HCT116 (cell line): ENCODE results near the gene C20orf144. TPM values are rescaled to one million over a fixed set of nuclear protein-coding genes. Genes with fewer than 3 reads are reported as not detected.
A peak's percentile ranks its signal among the peaks of the same experiment; 100 is the strongest.

ENCODE experiments used
- ATAC-seq: fragments of 200-7000 bp; cut with Tn5 transposase; 2 replicates; pipeline ENCODE4 v1.9.1; 2020; ENCODE audit warnings: mild to moderate bottlenecking, moderate library complexity
- BruUV-seq: library from RNA; stranded (reverse); fragments of 400-500 nt; replicated peaks from 2 replicates; lab custom pipeline; 2021; lab: Mats Ljungman, UMichigan
- CTCF ChIA-PET: fragments of 300-600 bp; sonication (Branson Sonifier 250); formaldehyde crosslinking; loops from one replicate; lab custom pipeline; 2021; ENCODE audit warnings: antibody characterized with exemption; lab: Charles Lee
- POLR2A ChIA-PET: fragments of 300-600, 350-600 bp; sonication (Branson Sonifier 250); formaldehyde crosslinking; loops from one replicate; lab custom pipeline; 2021; ENCODE audit warnings: antibody characterized with exemption; lab: Charles Lee
- RAD21 ChIA-PET, 2 experiments: fragments of 300-600 bp; sonication (Branson Sonifier 250); formaldehyde crosslinking; loops; one replicate each; lab custom pipeline; 2023; ENCODE audit warnings: low total read pairs in 2 of 2; ENCODE audit not compliant: uncharacterized antibody in 2 of 2, unreplicated experiment in 2 of 2, low non-redundant PET in 1 of 2; lab: Charles Lee
- DNase-seq: peaks from one replicate; pipeline ENCODE4 v3.0.0-alpha.2; 2010; ENCODE audit warnings: low read depth, low spot score
- H2AFZ ChIP-seq: fragments of 200-600 bp; shearing (Covaris generic), sonication (generic); 2 replicates; pipeline ENCODE4 v1.6.1; 2017; ENCODE audit warnings: low read depth, mixed run types, mixed read lengths, antibody characterized with exemption, low read length; ENCODE audit not compliant: poor library complexity, severe bottlenecking
- H3K27ac ChIP-seq: 2 replicates; pipeline ENCODE4 v1.5.1; 2012; ENCODE audit warnings: low read depth, low read length
- H3K27me3 ChIP-seq: fragments of 200-600 bp; sonication (generic); 2 replicates; pipeline ENCODE4 v1.6.1; 2016; ENCODE audit warnings: mixed run types, low read length, mixed read lengths; ENCODE audit not compliant: insufficient read depth
- H3K36me3 ChIP-seq, 2 experiments: fragments of 200-500 bp in 1 of 2; fragments of 200-600 bp in 1 of 2; sonication (Bioruptor generic) in 1 of 2; sonication (generic) in 1 of 2; 2 replicates each; pipeline versions ENCODE4 v1.5.1 to v1.6.1; 2014 to 2016; ENCODE audit warnings: low read length in 2 of 2, inconsistent platforms in 1 of 2, mixed read lengths in 1 of 2, mixed run types in 1 of 2; ENCODE audit not compliant: insufficient read depth in 2 of 2, control insufficient read depth in 1 of 2
- H3K4me1 ChIP-seq, 2 experiments: fragments of 200-600 bp in 1 of 2; sonication (generic) in 1 of 2; 2 replicates each; pipeline versions ENCODE4 v1.5.1 to v1.6.1; 2012 to 2017; ENCODE audit warnings: low read length in 2 of 2, inconsistent platforms in 1 of 2, mild to moderate bottlenecking in 1 of 2, mixed read lengths in 1 of 2, mixed run types in 1 of 2, moderate library complexity in 1 of 2; ENCODE audit not compliant: insufficient read depth in 2 of 2, control insufficient read depth in 1 of 2
- H3K4me2 ChIP-seq: fragments of 200-600 bp; sonication (generic); 2 replicates; pipeline ENCODE4 v1.6.1; 2017; ENCODE audit warnings: mixed run types, low read length, mixed read lengths
- H3K4me3 ChIP-seq, 2 experiments: fragments of 200-600 bp in 1 of 2; sonication (generic) in 1 of 2; replicated peaks in 1 of 2; 2 replicates each; pipeline ENCODE4 v1.5.1; 2011 to 2016; ENCODE audit warnings: low read length in 2 of 2, control low read depth in 1 of 2, low read depth in 1 of 2, mild to moderate bottlenecking in 1 of 2, mixed read lengths in 1 of 2, mixed run types in 1 of 2
- H3K79me2 ChIP-seq: fragments of 200-600 bp; sonication (generic); 2 replicates; pipeline ENCODE4 v1.6.1; 2017; ENCODE audit warnings: mild to moderate bottlenecking, mixed run types, low read length, moderate library complexity, mixed read lengths; ENCODE audit not compliant: insufficient read depth
- H3K9ac ChIP-seq: fragments of 200-600 bp; sonication (generic); 2 replicates; pipeline ENCODE4 v1.6.1; 2016; ENCODE audit warnings: low read length, mixed read lengths
- H3K9me2 ChIP-seq: fragments of 200-600 bp; sonication (generic), shearing (Covaris generic); 2 replicates; pipeline ENCODE4 v1.6.1; 2017; ENCODE audit warnings: mixed run types, mild to moderate bottlenecking, moderate library complexity; ENCODE audit not compliant: insufficient read depth
- H3K9me3 ChIP-seq, 2 experiments: fragments of 200-500 bp in 1 of 2; fragments of 200-600 bp in 1 of 2; sonication (Bioruptor generic) in 1 of 2; sonication (generic) in 1 of 2; 2 replicates each; pipeline ENCODE4 v1.6.1; 2014 to 2017; ENCODE audit warnings: low read length in 2 of 2, mixed read lengths in 2 of 2, inconsistent platforms in 1 of 2, low read depth in 1 of 2, mild to moderate bottlenecking in 1 of 2, mixed run types in 1 of 2, moderate library complexity in 1 of 2; ENCODE audit not compliant: control insufficient read depth in 1 of 2, insufficient read depth in 1 of 2
- H4K20me1 ChIP-seq: fragments of 200-600 bp; sonication (generic), shearing (Covaris generic); 2 replicates; pipeline ENCODE4 v1.6.1; 2017; ENCODE audit warnings: mixed run types, mild to moderate bottlenecking, moderate library complexity; ENCODE audit not compliant: insufficient read depth
- ATF3 ChIP-seq: IDR thresholded peaks from 2 replicates; pipeline ENCODE4 v1.6.1; 2012
- CTCF ChIP-seq, 3 experiments: fragments of 200-600 bp in 1 of 3; sonication (generic) in 1 of 3; IDR thresholded peaks in 2 of 3; conservative IDR thresholded peaks in 1 of 3; 2 replicates each; pipeline ENCODE4 v1.5.1; 2012 to 2017; ENCODE audit warnings: low read depth in 2 of 3, low read length in 2 of 3, antibody characterized with exemption in 1 of 3, borderline replicate concordance in 1 of 3, control low read depth in 1 of 3, mild to moderate bottlenecking in 1 of 3, mixed read lengths in 1 of 3, mixed run types in 1 of 3, moderate library complexity in 1 of 3; ENCODE audit not compliant: insufficient read depth in 1 of 3
- EGR1 ChIP-seq: IDR thresholded peaks from 2 replicates; pipeline ENCODE4 v1.6.1; 2012; ENCODE audit warnings: low read depth
- JUND ChIP-seq: IDR thresholded peaks from 2 replicates; pipeline ENCODE4 v1.6.1; 2012
- POLR2AphosphoS5 ChIP-seq: IDR thresholded peaks from 2 replicates; pipeline ENCODE4 v1.6.1; 2011; ENCODE audit warnings: mild to moderate bottlenecking, low read depth, low read length, moderate library complexity
- SIN3A ChIP-seq: IDR thresholded peaks from 2 replicates; pipeline ENCODE4 v1.6.1; 2012; ENCODE audit warnings: low read depth
- SRF ChIP-seq: IDR thresholded peaks from 2 replicates; pipeline ENCODE4 v1.6.1; 2012; ENCODE audit warnings: low read depth
- YY1 ChIP-seq: IDR thresholded peaks from 2 replicates; pipeline ENCODE4 v1.6.1; 2011; ENCODE audit warnings: low read length, low read depth, moderate library complexity, mild to moderate bottlenecking; ENCODE audit not compliant: insufficient replicate concordance; ENCODE audit errors: extremely low read depth
- ZNF274 ChIP-seq: fragments of 200-500 bp; sonication (Bioruptor generic); IDR thresholded peaks from 2 replicates; pipeline ENCODE4 v1.6.1; 2014; ENCODE audit warnings: mild to moderate bottlenecking, low read depth, low read length, inconsistent platforms
- intact Hi-C: fragments of 100-400 bp; cut with micrococcal nuclease; formaldehyde crosslinking; loops from 2 replicates; pipeline ENCODE4 v1.10.0; 2022
- total RNA-seq: library from RNA; stranded (reverse); gene quantifications from one replicate; pipeline ENCODE4 v1.2.1, GENCODE V29; 2021; ENCODE audit not compliant: unreplicated experiment

The C20orf144 gene
- total RNA-seq, 1 experiment from 2014 or later: 0.37 TPM

- POLR2A ChIA-PET: no interaction called here
- no peak for ATAC-seq
- RAD21 ChIA-PET: no interaction called here
- H3K9me3 ChIP-seq: no peaks in the 10 kb centered on the region
- H4K20me1 ChIP-seq: no peaks in the 10 kb centered on the region
- no TSS peak for BruUV-seq
- no peaks in the 10 kb centered on the region for H3K27me3 ChIP-seq
- CTCF ChIA-PET: no interaction called here
- DNase-seq: no peak
- H3K9ac ChIP-seq: no peak overlapping the region
- H3K4me3 ChIP-seq: no peak overlapping the region
- 0 out of 2 replicates have a peak overlapping the region, but pooled peaks have one; percentile 9 for H3K27ac ChIP-seq
- intact Hi-C loops: no loop called here
- no peaks in the 10 kb centered on the region for H3K79me2 ChIP-seq
- no peak overlapping the region for H2AFZ ChIP-seq
- no peaks in the 10 kb centered on the region for H3K9me2 ChIP-seq
- H3K4me1 ChIP-seq: peaks cover 4 to 23% of the 10 kb centered on the region in 2 experiments; a peak in 3 of 4 replicates
- TF ChIP-seq SIN3A (no peak), ZNF274 (no peak), POLR2AphosphoS5 (no peak), ATF3 (no peak), EGR1 (no peak), CTCF (IDR thresholded peaks at IDR 0.05 in 2 of 3, conservative IDR thresholded peaks at IDR 0.05 in 1 of 3; ENCODE audit: borderline replicate concordance in 1 of 3, insufficient read depth in 1 of 3, low read depth in 2 of 3, low read length in 2 of 3) (no peak), JUND (no peak), SRF (no peak), YY1 (no peak)
- H3K4me2 ChIP-seq: no peak overlapping the region
- 0 out of 4 replicates have a peak, but pooled peaks cover 0 to 5% of the 10 kb centered on the region in 2 experiments for H3K36me3 ChIP-seq
These were observed 49.3 kb downstream of the C20orf144 start for GRCh38 chr20:33711446-33711738.

Other genes starting within 250 kb of the C20orf144 start
- 14.6 TPM for gene SNTA1, start 218.6 kb upstream of the C20orf144 start, total RNA-seq
- gene CBFA2T2, start 172.2 kb upstream of the C20orf144 start, total RNA-seq: 8.0 TPM
- 0.22 TPM for gene ACTL10, start 4.6 kb downstream of the C20orf144 start, total RNA-seq
- gene NECAB3, start 12.1 kb downstream of the C20orf144 start, total RNA-seq: 48.1 TPM
- gene E2F1, start 24.1 kb downstream of the C20orf144 start, total RNA-seq: 30.9 TPM
- 9.6 TPM for gene PXMP4, start 58.0 kb downstream of the C20orf144 start, total RNA-seq
- gene ZNF341, start 69.7 kb downstream of the C20orf144 start, total RNA-seq: 4.9 TPM
- 56.9 TPM for gene CHMP4B, start 149.0 kb downstream of the C20orf144 start, total RNA-seq